Germinal center (tissue), 1 donor: Measurements from ENCODE around the gene HACL1.
A peak's percentile ranks its signal among the peaks of the same experiment; 100 is the strongest.
"Not testable (repeated sequence)": the region's sequence is repeated elsewhere in the genome, so short reads cannot be mapped to it uniquely, and the experiment has no call there.

Source experiments
- DNase-seq: peaks from one replicate; pipeline ENCODE4 v3.0.0; 2012; ENCODE audit warnings: mixed read lengths, low spot score

HACL1 gene

DNA sequence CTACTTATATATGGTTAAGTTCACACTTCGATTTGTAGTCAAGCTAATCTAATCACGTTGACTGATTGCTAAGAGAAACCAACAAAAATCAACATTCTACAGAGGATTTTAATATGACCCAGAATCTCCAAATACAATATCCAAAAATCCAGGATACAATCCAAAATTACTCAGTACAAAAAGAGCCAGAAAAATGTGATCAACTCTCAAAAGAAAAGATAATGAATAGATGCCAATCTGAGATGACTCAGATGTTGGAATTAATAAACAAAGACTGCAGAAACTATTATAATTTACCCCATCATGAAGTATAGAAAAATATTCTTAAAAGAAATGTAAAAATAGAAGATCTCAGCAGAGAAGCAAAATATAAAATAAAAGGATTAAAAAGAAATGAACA is 22.3 kb downstream of the HACL1 start:
- no peak for DNase-seq

DNA sequence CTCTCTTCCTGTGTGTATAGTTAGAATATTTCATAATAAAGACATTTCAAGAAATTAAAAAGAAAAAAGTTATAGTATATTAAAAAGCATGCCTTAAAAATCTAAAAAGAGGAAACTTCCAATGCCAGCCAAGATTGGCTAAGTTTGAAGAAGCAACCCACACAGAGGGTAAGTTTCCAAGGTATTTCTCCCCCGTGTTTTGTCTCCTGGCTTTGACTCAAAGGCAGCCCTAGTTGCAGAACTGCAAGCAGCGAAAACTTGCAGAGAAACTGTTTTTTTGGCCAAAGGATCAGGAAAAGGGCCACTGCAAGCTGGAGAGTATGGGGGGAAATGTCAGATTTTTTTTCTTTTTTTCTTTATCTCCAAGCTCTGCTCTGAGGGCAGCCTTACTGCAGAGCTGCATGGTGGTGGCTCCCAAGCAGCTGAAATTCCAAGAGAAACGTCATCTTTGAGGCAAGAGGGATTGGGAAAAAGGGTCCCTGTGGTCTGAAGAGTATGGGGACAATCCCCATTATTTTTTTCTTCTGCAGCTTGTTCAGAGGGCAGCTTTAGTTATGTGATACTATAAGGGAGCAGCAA is 23.0 kb downstream of the HACL1 start:
- DNase-seq = no peak

DNA sequence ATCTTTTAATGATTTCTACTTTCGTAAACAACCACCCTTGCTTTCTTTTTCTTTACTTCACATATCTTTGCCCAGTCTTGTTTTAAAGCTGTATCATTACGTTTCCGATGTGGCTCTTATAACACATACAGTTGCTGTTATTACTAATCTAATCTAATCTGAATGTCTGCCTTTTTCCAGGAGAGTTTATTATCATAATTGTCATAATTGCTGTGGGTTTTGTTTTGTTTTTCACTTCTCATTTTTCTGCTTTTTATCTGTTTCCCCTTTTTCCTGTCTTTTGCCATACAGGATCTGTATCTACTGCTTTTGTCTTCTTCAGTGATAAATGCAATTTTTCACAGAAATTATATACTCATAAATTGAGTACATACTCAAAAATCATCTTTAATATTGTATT is 24.9 kb downstream of the HACL1 start:
- DNase-seq = no peak

DNA sequence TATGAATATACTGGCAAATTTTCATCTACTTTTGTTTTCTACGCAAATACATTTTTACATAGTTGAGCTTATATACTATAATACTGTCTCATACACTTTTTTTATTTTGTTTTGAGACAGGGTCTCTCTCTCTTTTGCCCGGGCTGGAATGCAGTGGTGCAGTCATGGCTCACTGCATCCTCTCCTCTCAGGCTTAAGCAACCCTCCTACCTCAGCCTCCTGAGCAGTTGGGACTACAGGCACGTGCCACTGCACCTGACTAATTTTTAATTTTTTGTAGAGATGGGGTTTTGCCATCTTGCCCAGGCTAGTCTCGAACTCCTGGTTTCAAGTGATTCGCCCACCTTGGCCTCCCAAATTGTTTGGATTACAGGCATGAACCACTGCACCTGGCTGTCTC is 25.9 kb downstream of the HACL1 start:
- no peak for DNase-seq

DNA sequence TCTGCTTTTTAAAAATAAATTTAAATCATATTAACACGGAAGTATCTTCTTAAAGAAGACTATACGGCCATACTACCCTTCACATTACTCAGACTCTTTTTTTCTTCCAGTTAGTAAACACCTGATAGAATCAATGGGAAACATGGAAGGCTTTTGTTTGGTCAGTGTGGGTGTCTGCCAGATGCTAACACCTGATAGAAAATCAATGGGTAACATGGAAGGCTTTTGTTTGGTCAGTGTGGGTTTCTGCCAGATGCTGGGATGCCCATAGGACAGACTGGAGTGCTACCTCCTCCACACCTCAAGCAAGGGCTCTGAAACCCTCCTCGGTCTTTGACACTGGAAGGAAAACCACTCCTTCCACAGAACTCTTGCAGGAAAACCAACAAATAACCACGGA is 29.2 kb downstream of the HACL1 start:
- DNase-seq = no peak

DNA sequence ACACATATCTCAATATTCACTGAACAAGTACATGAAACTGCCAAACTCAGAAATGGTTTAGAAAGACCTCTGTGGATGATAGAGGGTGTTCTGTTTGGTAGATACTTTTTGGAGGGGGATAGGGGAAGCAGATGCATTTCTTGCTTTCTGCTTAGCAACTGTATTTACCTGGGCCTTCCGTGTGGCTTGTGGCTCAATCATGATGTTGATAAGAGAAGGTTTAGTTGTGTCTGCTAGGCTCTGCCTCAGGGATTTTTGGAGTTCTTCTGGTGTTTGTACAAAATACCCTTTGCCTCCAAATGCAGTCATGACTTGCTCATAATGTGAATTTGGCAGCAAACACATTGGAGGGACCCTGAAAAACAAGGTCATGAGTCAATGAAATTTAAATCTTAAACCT is 38.2 kb downstream of the HACL1 start:
- DNase-seq = no peak

DNA sequence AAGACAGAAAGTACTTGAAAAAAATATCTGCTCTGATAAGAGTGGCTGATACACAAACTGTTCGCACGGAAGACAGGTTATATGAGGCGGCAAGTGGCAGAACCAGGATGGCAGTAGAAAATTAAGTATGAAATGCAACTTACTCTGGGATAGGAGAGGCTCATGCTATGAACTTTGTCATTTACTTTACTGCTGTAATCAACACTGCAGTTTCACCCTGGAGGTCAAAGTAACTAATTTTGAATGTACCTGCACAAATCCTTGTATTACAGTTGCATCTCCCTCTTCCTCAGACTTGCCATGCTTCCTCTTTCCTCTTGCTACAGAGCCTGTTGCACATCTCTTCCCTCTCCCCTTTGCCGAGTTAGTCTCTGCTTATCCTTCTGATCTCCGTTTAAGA is 38.8 kb downstream of the HACL1 start:
- no peak for DNase-seq

DNA sequence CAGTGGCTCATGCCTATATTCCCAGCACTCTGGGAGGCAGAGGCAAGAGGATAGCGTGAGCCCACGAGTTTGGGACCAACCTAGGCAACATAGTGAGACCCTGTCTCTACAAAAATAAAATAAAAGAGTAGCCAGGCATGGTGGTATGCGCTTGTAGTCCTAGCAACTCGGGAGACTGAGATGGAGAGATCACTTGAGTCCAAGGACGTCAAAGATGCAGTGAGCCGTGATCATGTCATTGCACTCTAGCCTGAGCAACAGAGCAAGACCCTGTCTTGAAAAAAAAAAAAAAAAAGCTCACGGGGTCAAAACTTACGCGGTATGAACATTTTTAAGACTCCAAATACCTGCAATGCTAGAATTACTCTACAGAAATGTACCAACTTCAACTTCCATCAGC is 42.8 kb downstream of the HACL1 start:
- DNase-seq = no peak

DNA sequence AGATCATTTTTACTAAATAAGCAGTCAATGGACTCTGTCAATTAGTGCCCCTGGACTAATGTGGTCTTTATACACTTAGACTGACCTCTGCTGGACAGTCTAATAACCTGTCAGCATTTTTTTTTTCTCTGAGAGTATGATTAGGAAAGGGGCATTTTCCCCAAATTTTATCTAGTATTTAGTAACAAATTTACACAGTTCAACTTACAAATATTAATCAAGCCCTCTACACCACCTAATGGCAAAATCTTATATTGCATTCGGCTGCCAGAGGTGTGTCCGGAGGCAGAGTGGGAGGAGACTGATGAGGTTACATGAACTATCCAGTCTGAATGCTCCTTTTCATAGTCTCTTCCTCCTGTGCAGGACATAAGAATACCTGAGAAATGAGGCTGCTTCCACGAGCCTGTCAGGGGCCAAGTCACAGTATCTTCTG is 43.8 kb downstream of the HACL1 start:
- peak; percentile 48 for DNase-seq

DNA sequence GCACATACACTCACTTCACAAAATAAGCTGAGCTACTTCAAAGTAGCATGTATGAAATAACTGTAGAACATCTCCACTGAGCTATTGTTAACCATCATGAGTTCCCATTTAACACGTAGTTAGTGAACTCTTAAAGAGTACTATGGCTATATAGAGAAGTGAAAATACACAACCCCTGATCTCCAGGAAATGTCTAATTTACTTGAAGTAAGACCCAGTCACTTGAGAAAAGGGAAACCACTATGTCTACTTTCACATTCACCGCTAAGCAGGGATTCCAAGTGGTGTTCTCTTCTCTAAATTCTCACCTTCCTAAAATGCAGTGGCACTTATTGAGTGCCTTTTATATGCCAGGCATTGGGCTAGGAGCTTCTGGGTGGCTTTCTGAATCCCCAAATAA is 44.9 kb downstream of the HACL1 start:
- DNase-seq = peak; percentile 46

DNA sequence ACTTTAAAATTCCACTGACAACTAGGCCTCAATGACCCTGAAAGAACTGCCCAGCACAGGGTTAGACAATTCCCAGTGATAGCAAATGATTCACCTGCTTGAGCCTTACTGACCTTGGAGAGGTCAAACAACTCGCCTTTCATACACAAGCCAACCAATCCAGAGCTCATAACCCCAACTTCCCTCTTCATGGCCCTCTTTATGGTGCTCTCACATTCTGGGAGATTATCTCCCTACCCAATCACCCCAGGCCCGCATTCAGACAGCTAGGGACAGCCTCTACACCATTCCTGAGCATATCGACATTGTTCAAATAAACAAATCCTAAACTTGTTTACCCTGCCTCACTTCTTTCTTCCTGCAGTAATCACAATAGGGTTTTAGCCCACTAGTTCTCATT is 47.6 kb downstream of the HACL1 start:
- no peak for DNase-seq

DNA sequence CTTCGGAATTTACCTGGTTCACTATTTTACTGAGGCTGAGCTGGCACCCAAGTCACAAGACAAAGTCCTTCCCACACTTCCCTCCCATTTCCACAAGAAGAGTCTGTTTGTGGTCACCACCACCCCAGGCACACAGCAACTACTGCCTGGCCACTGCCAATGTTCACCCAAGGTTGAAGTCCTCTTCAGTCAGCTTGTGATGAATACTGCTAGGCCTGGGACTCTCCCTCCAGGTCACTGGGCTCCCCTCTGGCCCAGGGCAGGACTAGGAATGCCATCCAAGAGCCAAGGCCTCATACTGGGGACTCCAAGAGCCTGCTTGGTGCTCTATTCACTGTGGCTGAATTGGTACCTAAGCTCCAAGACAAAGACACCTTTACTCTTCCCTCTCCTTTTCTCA is 49.5 kb downstream of the HACL1 start:
- DNase-seq = no peak

DNA sequence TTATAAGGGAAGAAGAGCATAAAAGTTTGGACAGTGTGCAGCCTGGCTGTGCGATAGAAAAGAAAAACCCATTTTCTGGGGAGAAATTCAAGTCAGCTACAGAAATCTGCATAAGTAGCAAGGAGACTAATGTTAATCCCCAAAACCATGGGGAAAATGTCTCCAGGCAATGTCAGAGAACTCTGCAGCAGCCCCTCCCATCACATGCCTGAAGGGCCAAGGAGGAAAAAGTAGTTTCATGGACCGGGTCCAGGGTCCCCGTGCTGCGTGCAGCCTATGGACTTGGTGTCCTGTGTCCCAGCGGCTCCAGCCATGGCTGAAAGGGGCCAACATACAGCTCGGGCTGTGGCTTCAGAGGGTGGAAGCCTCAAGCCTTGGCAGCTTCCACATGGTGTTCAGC is 51.5 kb downstream of the HACL1 start:
- DNase-seq = no peak

DNA sequence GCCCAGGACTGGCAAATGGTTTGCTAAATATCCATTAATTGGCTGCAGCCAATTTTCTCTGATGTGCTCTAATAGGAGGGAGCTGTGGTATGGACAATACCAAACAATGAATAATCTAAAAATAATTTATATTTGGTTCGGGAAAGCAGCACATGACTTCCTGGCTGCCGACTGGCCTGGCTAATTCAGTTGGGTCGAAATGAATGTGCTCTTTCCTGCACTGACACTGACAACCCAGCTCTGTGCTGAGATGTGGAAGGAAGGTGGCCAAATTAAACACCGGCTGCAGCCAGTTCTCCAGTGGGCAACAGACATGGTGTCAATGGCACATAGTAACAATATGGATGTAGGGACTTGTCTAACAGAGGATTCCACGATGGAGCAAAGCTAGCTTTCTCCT is 58.8 kb downstream of the HACL1 start:
- DNase-seq = no peak

DNA sequence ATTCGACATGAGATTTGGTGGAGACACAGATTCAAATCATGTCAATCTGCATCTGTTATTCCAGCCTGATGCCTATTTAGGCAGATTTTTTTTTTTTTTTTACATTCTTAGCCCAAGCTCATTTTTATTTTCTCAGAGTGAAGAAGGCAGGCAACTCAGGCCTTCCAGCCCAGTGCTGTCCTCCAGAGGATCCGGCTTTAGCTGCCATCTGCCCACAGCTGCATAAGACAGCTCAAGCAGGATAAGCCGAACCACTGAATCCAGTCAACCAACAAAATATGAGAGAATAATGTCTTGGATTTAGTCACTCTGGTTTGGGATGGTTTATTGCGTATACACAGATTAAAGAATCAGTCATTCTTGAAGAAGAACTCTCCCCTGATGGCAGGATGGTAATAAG is 60.0 kb downstream of the HACL1 start:
- DNase-seq = no peak

DNA sequence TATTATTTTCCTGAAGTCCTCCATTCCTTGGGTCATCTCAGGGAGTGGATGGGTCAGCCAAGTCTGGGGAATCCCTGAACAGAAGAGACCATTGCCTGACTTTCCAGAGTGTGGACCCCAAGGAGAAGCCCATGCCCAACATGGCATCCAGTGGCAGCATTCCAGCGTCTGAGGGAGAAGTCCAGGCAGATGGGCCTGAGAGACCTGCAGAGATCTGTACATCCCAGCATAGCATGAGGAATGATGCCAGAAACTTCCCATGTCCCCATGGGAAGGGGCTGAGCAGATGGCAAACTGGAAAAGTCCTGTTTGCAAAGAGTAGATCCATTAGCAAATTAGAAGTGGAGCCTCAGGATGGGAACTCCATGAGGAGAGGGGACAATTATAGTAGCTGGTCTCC is 62.3 kb downstream of the HACL1 start:
- no peak for DNase-seq

DNA sequence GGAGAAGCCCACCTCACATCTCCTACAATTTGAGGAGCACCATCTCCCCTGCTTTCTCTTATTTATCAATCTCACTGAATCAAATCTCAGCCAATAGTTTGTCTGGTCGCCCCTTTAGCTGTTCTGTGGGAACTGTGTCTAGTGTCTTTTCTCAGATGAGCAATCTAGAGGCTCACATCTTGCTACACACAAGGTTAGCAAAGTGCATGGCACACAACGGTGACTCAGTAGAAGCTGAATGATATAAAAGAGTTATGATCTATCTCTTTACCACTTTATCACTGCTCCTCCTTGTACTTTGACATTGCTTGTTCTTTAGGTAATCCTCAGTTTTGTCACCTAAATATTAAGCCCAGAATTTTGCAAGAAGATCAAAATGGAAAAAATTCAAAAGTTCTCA is 63.0 kb downstream of the HACL1 start:
- no peak for DNase-seq

DNA sequence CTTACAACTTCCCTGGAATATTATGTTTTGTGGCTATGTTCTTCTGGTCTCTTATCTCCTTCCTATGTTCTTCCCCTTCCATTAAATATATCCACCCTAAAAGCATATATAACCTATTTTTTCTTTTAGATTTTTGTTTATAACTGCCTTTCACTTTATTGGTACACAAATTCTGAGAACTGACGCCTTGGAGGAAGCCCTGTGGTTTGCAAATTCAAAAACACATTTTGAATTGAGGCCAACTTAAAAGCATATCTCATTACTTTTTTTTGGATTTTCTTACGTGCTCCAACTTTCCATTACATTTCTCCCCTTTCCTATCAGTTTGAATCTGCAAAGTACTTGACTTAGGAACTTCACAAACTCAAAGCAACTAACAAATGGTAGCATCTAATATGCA is 64.5 kb downstream of the HACL1 start:
- no peak for DNase-seq

DNA sequence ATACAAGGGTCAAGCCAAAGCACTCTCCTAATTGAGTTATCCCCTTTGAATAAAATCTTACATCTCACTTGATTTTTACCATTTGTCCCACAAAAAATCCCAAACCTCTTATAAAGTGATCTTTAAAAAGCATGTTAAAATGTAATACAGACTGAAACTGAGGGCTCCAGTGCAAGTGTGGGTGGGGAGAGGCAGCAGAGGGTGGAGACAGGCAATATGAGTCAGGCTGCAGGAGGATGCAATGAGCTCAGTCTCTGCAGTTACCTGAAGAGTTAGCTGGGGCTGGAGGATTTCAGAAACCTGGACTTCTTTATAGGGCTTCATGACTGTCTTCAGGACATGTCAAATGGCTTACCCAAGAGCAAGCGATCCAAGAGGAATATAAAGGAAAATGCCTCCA is 65.6 kb downstream of the HACL1 start:
- DNase-seq = no peak

DNA sequence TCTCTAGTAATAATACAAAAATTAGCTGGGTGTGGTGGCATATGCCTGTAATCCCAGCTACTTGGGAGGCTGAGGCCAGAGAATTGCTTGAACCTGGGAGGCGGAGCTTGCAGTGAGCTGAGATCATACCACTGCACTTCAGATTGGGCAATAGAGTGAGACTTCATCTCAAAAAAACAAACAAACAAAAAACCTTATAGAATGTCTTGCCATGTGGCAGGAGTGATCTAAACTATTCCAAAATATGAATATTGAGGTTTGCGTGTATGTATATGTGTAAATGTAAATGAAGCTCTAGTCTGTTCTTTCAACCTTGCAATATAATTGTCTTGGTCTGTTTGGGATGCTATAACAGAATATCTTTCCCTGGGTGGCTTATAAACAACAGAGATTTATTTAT is 68.8 kb downstream of the HACL1 start:
- not testable (repeated sequence) for DNase-seq

DNA sequence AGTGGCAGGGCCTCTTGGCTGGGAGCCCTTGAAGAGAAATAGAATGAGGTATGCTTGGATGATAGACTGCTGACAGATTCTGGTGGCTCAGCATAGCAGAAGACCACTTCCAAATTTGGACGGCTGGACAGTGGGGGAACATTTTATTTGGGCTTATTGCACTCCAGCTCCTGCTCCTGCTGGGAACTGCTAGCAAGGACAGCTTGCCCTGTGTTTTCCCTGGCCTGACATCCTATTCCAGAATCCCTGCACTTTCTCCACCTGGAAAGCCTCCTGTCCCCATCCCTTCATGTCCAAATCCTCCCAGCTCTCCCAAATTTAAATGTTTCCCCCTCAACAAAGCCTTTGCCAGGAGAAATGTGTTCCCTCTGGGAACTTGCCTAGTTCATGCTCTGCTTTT is 70.0 kb downstream of the HACL1 start:
- DNase-seq = no peak

DNA sequence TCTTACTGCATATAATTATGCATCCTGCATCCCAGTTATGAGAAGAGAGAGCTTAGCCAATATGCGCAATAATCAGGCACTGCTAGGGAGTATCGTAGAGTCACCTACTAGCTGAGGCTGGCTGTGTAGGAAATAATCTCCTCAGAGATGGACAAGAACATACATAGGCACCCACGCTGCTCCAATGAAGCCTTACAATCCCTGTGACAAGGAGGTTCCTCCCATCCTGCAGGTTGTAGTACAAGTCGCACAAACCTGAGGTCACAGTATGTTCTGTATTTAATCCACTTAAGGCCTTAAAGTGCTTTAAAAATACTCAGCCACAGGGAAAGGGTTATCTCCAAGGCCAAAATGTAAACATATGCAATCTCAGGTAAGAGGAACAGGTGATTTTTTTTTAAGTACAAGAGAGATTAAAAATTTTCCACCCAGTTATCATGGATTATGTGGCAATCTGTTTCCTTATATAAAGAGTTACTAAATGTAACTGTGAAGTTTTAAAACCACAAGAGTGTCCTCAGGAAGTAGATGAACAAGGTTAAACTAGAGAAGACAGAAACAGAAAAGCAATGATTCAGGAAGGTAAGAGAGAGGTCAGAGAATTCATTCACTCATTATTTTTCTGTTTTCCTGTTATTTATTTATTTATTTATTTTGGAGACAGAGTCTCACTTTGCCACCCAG is 72.4 kb downstream of the HACL1 start:
- no peak for DNase-seq

DNA sequence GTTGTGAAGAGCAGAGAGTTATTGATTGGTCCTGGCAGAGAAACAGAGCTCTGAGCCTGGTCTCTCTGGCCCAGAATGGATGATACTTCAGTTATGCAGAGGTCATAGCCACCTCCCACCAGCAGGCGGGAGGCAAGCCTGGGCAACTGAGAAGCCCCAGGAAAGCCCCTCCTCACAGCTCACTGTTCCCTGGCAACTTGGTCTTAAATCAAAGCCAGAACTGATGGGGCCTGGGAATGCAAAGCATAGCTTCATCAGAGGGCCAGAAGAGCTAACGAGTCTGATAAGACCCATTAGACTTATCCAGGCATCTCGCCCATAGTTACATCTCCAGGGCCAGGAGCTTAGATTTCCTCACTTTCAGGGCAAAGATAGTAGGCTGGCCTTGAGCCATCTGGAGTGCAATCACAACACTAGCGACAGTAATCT is 74.3 kb downstream of the HACL1 start:
- DNase-seq = no peak

DNA sequence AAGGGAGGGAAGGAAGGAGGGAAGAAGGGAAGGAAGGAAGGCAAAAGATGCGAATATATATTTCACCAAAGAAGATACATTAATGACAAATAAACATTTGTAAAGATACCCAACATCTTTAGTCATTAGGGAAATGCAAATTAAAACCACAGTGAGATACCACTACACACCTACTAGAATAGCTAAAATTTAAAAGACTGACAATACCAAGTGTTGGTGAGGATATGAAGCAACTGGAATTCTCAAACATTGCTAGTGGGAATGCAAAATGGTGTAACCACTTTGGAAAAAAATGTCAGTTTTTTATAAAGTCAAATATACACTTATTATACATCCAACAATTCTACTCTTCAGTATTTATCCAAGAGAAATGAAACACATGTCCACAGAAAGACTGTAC is 75.6 kb downstream of the HACL1 start:
- no peak for DNase-seq
